ENCODE measurements around the gene MALT1. TPM values are rescaled to one million over a fixed set of nuclear protein-coding genes. Genes with fewer than 3 reads are reported as not detected.

Gene MALT1
- total and polyA plus RNA-seq, 2 donors (not counting 1 experiment from before 2014, with no cell fraction given), result 18.0 to 25.5 TPM

GRCh38 chr18:58660915-58661314, 10.3 kb upstream of the MALT1 start:
- no peaks in the 10 kb centered on the region for H3K9me3 ChIP-seq (ENCODE audit: control insufficient read depth, insufficient read depth, low read depth, low read length)
- H4K20me1 ChIP-seq (ENCODE audit: control insufficient read depth, extremely low read depth, insufficient read depth, low read length), result no peaks in the 10 kb centered on the region
- H3K27me3 ChIP-seq (ENCODE audit: control insufficient read depth, insufficient read depth, low read length), result peaks cover 2% of the 10 kb centered on the region
- no peaks in the 10 kb centered on the region for H3K79me2 ChIP-seq (ENCODE audit: control insufficient read depth, insufficient read depth, low read length)
- H2AFZ ChIP-seq (ENCODE audit: low read length), result no peak overlapping the region
- DNase-seq (ENCODE audit: low read depth in 2 of 2), result no peak
- no peak overlapping the region for H3K9ac ChIP-seq (ENCODE audit: insufficient read depth, low read length)
- H3K27ac ChIP-seq (ENCODE audit: insufficient read depth, low read length), result no peak overlapping the region
- no peak overlapping the region for H3K4me2 ChIP-seq (ENCODE audit: extremely low read depth, insufficient read depth, low read length)
- H3K4me3 ChIP-seq (replicated peaks in 1 of 4; ENCODE audit: control extremely low read depth in 1 of 4, insufficient read depth in 1 of 4, low read depth in 3 of 4, low read length in 4 of 4), result no peak overlapping the region
- H3K4me1 ChIP-seq (ENCODE audit: control insufficient read depth, extremely low read depth, insufficient read depth, low read length), result no peaks in the 10 kb centered on the region
- TF ChIP-seq CTCF (conservative IDR thresholded peaks at IDR 0.05 in 1 of 2, IDR thresholded peaks at IDR 0.05 in 1 of 2; ENCODE audit: low read depth in 1 of 2, low read length in 2 of 2), result no peak
- no peak for TF ChIP-seq EZH2 (IDR thresholded peaks at IDR 0.05; ENCODE audit: low read length, missing control alignments)
- no peaks in the 10 kb centered on the region for H3K36me3 ChIP-seq (ENCODE audit: control insufficient read depth, insufficient read depth, low read length)

- peak in 1 of 2 donors; percentile 22 for DNase-seq (ENCODE audit: low read depth in 2 of 2)
- Histone ChIP-seq H3K27me3 (ENCODE audit: control insufficient read depth, insufficient read depth, low read length) (peaks cover 2% of the 10 kb centered on the region), H3K36me3 (ENCODE audit: control insufficient read depth, insufficient read depth, low read length) (no peaks in the 10 kb centered on the region), H2AFZ (ENCODE audit: low read length) (no peak overlapping the region), H3K4me1 (ENCODE audit: control insufficient read depth, extremely low read depth, insufficient read depth, low read length) (no peaks in the 10 kb centered on the region), H3K27ac (ENCODE audit: insufficient read depth, low read length) (no peak overlapping the region), H3K9me3 (ENCODE audit: control insufficient read depth, insufficient read depth, low read depth, low read length) (no peaks in the 10 kb centered on the region), H3K4me3 (replicated peaks in 1 of 4; ENCODE audit: control extremely low read depth in 1 of 4, insufficient read depth in 1 of 4, low read depth in 3 of 4, low read length in 4 of 4) (no peak overlapping the region), H3K4me2 (ENCODE audit: extremely low read depth, insufficient read depth, low read length) (no peak overlapping the region), H4K20me1 (ENCODE audit: control insufficient read depth, extremely low read depth, insufficient read depth, low read length) (no peaks in the 10 kb centered on the region), H3K9ac (ENCODE audit: insufficient read depth, low read length) (no peak overlapping the region), H3K79me2 (ENCODE audit: control insufficient read depth, insufficient read depth, low read length) (no peaks in the 10 kb centered on the region)
- TF ChIP-seq EZH2 (IDR thresholded peaks at IDR 0.05; ENCODE audit: low read length, missing control alignments), result no peak
- peak; percentile 29 to 36 for TF ChIP-seq CTCF (conservative IDR thresholded peaks at IDR 0.05 in 1 of 2, IDR thresholded peaks at IDR 0.05 in 1 of 2; ENCODE audit: low read depth in 1 of 2, low read length in 2 of 2)
These were observed 9.8 kb upstream of the MALT1 start for GRCh38 chr18:58661423-58661822.

- Histone ChIP-seq H4K20me1 (ENCODE audit: control insufficient read depth, extremely low read depth, insufficient read depth, low read length) (no peaks in the 10 kb centered on the region), H3K4me3 (replicated peaks in 1 of 4; ENCODE audit: control extremely low read depth in 1 of 4, insufficient read depth in 1 of 4, low read depth in 3 of 4, low read length in 4 of 4) (no peak overlapping the region), H2AFZ (ENCODE audit: low read length) (no peak overlapping the region), H3K9me3 (ENCODE audit: control insufficient read depth, insufficient read depth, low read depth, low read length) (no peaks in the 10 kb centered on the region), H3K79me2 (ENCODE audit: control insufficient read depth, insufficient read depth, low read length) (no peaks in the 10 kb centered on the region), H3K4me1 (ENCODE audit: control insufficient read depth, extremely low read depth, insufficient read depth, low read length) (no peaks in the 10 kb centered on the region), H3K9ac (ENCODE audit: insufficient read depth, low read length) (no peak overlapping the region), H3K27me3 (ENCODE audit: control insufficient read depth, insufficient read depth, low read length) (peaks cover 2% of the 10 kb centered on the region), H3K36me3 (ENCODE audit: control insufficient read depth, insufficient read depth, low read length) (no peaks in the 10 kb centered on the region), H3K4me2 (ENCODE audit: extremely low read depth, insufficient read depth, low read length) (no peak overlapping the region), H3K27ac (ENCODE audit: insufficient read depth, low read length) (no peak overlapping the region)
- DNase-seq (ENCODE audit: low read depth in 2 of 2), result no peak
- TF ChIP-seq EZH2 (IDR thresholded peaks at IDR 0.05; ENCODE audit: low read length, missing control alignments) (no peak), CTCF (conservative IDR thresholded peaks at IDR 0.05 in 1 of 2, IDR thresholded peaks at IDR 0.05 in 1 of 2; ENCODE audit: low read depth in 1 of 2, low read length in 2 of 2) (no peak)
These were observed 9.1 kb upstream of the MALT1 start for GRCh38 chr18:58662118-58662517.
